Activated T-cell treated with anti-CD3 and anti-CD28 coated beads for 48 hours (primary cell): Measurements from ENCODE around the gene WDR3.
A peak's percentile ranks its signal among the peaks of the same experiment; 100 is the strongest.
"Not testable (repeated sequence)": the region's sequence is repeated elsewhere in the genome, so short reads cannot be mapped to it uniquely, and the experiment has no call there.

Source experiments
- DNase-seq: peaks from one replicate; pipeline ENCODE4 v3.0.0-alpha.2; 2020; ENCODE audit warnings: low read depth

WDR3 gene

DNA sequence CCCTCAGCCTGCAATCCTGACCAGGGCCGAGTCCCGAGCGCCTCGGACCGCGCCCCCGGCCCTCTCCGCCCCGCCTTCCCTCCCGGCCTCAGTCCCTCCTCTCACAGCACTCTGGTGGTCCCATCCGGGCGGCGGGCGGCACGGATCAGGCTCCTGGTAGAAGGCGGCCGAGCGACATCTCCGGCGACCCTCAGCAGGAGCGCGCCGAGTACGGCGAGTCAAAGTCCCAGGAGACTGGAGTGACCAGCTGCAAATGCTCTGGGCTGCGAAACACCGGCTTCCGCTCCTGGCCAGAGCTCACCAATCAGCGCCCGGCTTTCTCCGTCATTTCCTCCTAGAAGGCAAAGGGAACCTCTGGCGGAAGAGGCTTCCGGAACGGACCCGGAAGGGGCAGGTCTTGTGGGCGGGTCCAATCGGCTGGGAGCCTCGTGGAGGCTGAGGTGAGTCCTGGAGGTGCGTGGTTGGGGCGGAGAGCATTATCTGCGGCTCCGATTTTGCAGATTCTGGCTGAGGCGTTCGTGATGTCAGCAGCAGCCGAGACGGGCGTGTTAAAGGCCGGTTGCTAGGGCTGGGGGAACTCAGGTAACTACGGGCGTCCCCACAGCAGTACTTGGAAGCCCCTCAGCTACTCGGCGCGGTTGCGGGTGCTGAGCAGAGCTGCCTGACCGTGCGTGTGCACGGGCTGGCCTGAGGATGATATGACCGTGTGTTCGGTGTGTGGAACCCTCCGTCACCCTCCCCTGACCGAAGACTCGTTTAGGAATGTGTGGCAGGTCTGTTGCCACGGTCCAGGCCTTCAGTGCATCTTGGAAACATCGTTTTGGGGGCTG is at the start of gene WDR3, which contains the start of gene GDAP2:
Gene WDR3, plus strand, starts transcription at position 397 of the 830 bp plus-strand sequence. CDS start 3,581 bp downstream, outside the sequence.
Gene GDAP2, minus strand, starts transcription at position 279 of the 830 bp plus-strand sequence. CDS start 9,264 bp downstream, outside the sequence.
- peak; percentile 92 for DNase-seq

GRCh38 chr1:117883616-117884015 is 45.9 kb upstream of the WDR3 start:
- DNase-seq, result no peak

GRCh38 chr1:117886101-117886795 is 43.3 kb upstream of the WDR3 start:
- no peak for DNase-seq

GRCh38 chr1:117890452-117890851 is 39.1 kb upstream of the WDR3 start:
- no peak for DNase-seq

- DNase-seq, result no peak
Measured at GRCh38 chr1:117892512-117892911, 37.0 kb upstream of the WDR3 start.

- no peak for DNase-seq
Measured at GRCh38 chr1:117894078-117894477, 35.5 kb upstream of the WDR3 start.

GRCh38 chr1:117895482-117896114 is 33.9 kb upstream of the WDR3 start:
- peak; percentile 30 for DNase-seq

DNA sequence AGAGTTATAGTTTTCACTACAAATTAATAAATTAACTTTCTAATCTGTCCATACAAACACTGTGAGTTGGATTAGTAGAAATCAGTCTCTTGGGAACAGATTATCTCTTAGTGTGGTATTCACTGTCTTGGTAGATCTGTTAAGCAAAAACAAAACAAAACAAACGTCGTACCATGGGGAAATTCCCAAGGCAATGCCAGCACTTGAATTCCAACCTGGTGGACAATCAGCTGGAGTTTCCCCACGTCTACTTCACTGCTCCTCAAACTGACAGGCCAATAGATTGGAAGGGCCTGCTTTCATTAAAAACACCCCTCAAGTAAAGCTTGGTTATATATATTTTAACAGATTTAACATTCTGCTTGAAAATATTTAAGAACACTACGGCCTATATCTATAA is 32.0 kb upstream of the WDR3 start:
- DNase-seq, result no peak

GRCh38 chr1:117899801-117900200 is 29.7 kb upstream of the WDR3 start:
- no peak for DNase-seq

DNA sequence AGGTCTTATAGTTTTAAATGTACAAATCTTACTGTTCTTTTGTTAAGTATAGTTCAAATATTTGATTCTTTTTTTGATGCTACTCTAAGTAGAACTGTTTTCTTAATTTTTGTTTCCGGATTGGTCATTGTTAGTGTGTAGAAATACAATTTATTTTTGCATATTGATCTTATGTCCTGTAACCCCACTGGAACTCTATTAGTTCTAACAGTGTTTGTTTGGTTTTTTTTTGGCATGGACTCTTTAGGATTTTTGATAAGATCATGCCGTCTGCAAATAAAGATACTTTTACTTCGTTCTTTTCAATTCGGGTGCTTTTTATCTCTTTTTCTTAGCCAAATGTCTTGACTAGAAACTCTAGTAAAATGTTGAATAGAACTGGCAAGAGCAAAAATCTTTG is 26.6 kb upstream of the WDR3 start:
- no peak for DNase-seq

- no peak for DNase-seq
Measured at GRCh38 chr1:117904485-117904884, 25.1 kb upstream of the WDR3 start.

GRCh38 chr1:117905019-117905418 is 24.5 kb upstream of the WDR3 start:
- no peak for DNase-seq

GRCh38 chr1:117911051-117911450 is 18.5 kb upstream of the WDR3 start:
- no peak for DNase-seq

- no peak for DNase-seq
Measured at GRCh38 chr1:117919376-117919775, 10.2 kb upstream of the WDR3 start.

GRCh38 chr1:117921991-117922390 is 7.5 kb upstream of the WDR3 start:
- no peak for DNase-seq

DNA sequence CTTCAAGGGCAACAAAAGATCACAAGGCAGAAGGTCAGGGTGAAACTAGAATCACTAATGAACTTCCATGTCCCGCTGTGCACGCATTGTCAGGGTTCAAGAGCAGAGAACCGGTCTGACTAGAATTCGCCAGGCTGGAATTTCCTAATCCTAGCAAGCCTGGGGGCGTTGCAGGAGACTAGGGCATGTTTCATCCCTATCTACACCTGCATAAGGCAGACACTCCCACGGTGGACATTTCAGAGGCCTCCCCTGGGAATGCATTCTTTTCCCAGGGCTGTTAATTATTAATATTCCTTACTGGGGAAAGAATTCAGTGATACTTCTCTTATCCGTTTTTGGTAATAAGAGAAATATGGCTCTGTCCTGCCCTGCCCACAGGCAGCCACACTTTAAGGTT is 6.8 kb upstream of the WDR3 start:
- not testable (repeated sequence) for DNase-seq

- no peak for DNase-seq
Measured at GRCh38 chr1:117925981-117926380, 3.6 kb upstream of the WDR3 start.

DNA sequence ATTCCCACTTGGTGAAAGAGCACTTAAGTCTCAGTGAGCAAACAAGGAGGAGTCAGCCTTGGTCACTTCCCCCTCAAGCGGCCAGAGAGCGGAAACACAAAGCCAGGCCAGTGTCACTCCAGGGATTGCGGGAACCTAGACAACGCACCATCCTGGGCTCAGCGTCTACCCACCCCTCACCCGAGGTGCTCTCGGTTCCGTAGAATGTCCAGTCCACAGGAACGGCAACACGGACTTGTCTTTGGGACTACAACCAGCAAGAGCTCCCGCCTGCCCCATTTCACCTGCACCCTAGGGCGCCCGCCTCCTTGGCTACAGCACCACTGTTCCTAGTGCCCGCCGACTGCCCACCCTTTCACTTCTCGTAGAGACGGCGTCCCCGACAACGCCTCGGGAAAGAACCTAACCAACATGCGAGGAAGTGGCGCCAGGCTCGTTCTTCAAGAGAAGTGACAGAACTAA is 627 bp upstream of the WDR3 start:
- DNase-seq, result peak; percentile 8

DNA sequence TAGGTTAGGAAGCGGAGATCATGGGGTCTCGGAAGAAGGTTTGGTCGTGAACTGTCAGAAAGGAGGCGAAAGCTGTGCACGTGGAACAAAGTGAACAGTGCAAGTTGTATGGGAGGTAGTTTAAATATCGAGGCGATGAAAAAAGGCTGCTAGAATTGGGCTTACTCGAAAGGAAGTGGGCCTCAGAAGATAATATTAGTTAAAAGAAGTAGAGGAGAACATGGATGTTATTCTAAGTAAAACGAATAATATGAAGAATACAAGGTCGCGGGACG is 571 bp downstream of the WDR3 start:
- DNase-seq, result no peak

- no peak for DNase-seq
Measured at GRCh38 chr1:117930484-117930883, 945 bp downstream of the WDR3 start.

- DNase-seq, result no peak
Measured at GRCh38 chr1:117932576-117932975, 3.0 kb downstream of the WDR3 start.

- DNase-seq, result no peak
Measured at GRCh38 chr1:117933769-117934168, 4.2 kb downstream of the WDR3 start.

- no peak for DNase-seq
Measured at GRCh38 chr1:117942293-117942692, 12.8 kb downstream of the WDR3 start.
